ENCODE results near the gene MCM5.
"Not testable (repeated sequence)": the region's sequence is repeated elsewhere in the genome, so short reads cannot be mapped to it uniquely, and the experiment has no call there.

Gene MCM5

GRCh38 chr22:35452810-35453743 lies 53.1 kb downstream of the MCM5 start:
- DNase-seq = no peak

GRCh38 chr22:35454416-35455054 lies 54.6 kb downstream of the MCM5 start:
- DNase-seq = no peak

GRCh38 chr22:35455529-35455928 lies 55.6 kb downstream of the MCM5 start:
- DNase-seq = no peak

- no peak for DNase-seq
Measured at GRCh38 chr22:35456757-35457156, 56.8 kb downstream of the MCM5 start.

- no peak for DNase-seq
Measured at GRCh38 chr22:35457729-35458546, 58.0 kb downstream of the MCM5 start.

- no peak for DNase-seq
Measured at GRCh38 chr22:35458547-35459422, 58.8 kb downstream of the MCM5 start.

- no peak for DNase-seq
Measured at GRCh38 chr22:35459423-35459894, 59.5 kb downstream of the MCM5 start.

GRCh38 chr22:35459976-35460375 lies 60.0 kb downstream of the MCM5 start:
- DNase-seq = not testable (repeated sequence)

- no peak for DNase-seq
Measured at GRCh38 chr22:35460688-35461087, 60.7 kb downstream of the MCM5 start.

- no peak for DNase-seq
Measured at GRCh38 chr22:35462498-35463230, 62.7 kb downstream of the MCM5 start.

GRCh38 chr22:35463231-35463933 lies 63.4 kb downstream of the MCM5 start:
- no peak for DNase-seq

- no peak for DNase-seq
Measured at GRCh38 chr22:35464399-35464798, 64.5 kb downstream of the MCM5 start.

- DNase-seq = no peak
Measured at GRCh38 chr22:35465109-35465701, 65.3 kb downstream of the MCM5 start.

GRCh38 chr22:35467681-35468434 lies 67.9 kb downstream of the MCM5 start:
- DNase-seq = no peak

GRCh38 chr22:35470903-35471321 lies 71.0 kb downstream of the MCM5 start:
- no peak for DNase-seq

- not testable (repeated sequence) for DNase-seq
Measured at GRCh38 chr22:35471566-35471965, 71.6 kb downstream of the MCM5 start.

GRCh38 chr22:35472488-35472887 lies 72.5 kb downstream of the MCM5 start:
- DNase-seq = no peak

GRCh38 chr22:35473971-35474370 lies 74.0 kb downstream of the MCM5 start:
- no peak for DNase-seq
